HG03039 (cell line): ENCODE measurements around the gene CADM1.

Experiments used
- ATAC-seq: cut with Tn5 transposase; IDR thresholded peaks from one replicate; pipeline ENCODE4 v1.9.1; 2021; ENCODE audit warnings: mild to moderate bottlenecking, moderate library complexity; ENCODE audit not compliant: unreplicated experiment

The CADM1 gene

GRCh38 chr11:115191761-115192160 is 312.5 kb downstream of the CADM1 start:
- ATAC-seq, result no peak

- no peak for ATAC-seq
Measured at GRCh38 chr11:115190196-115190595, 314.0 kb downstream of the CADM1 start.

GRCh38 chr11:115188898-115189278 is 315.3 kb downstream of the CADM1 start:
- no peak for ATAC-seq

- ATAC-seq, result no peak
Measured at GRCh38 chr11:115188188-115188897, 315.9 kb downstream of the CADM1 start.

GRCh38 chr11:115185931-115186330 is 318.3 kb downstream of the CADM1 start:
- ATAC-seq, result no peak

- ATAC-seq, result no peak
Measured at GRCh38 chr11:115185507-115185906, 318.7 kb downstream of the CADM1 start.

- no peak for ATAC-seq
Measured at GRCh38 chr11:115184901-115185300, 319.3 kb downstream of the CADM1 start.

- no peak for ATAC-seq
Measured at GRCh38 chr11:115183830-115184229, 320.4 kb downstream of the CADM1 start.

- no peak for ATAC-seq
Measured at GRCh38 chr11:115183136-115183535, 321.1 kb downstream of the CADM1 start.

- no peak for ATAC-seq
Measured at GRCh38 chr11:115182282-115182955, 321.8 kb downstream of the CADM1 start.

- no peak for ATAC-seq
Measured at GRCh38 chr11:115181538-115181937, 322.7 kb downstream of the CADM1 start.

- no peak for ATAC-seq
Measured at GRCh38 chr11:115180272-115180671, 323.9 kb downstream of the CADM1 start.

- no peak for ATAC-seq
Measured at GRCh38 chr11:115179636-115180035, 324.6 kb downstream of the CADM1 start.

- ATAC-seq, result no peak
Measured at GRCh38 chr11:115178705-115179104, 325.5 kb downstream of the CADM1 start.

GRCh38 chr11:115173136-115173535 is 331.1 kb downstream of the CADM1 start:
- no peak for ATAC-seq

- no peak for ATAC-seq
Measured at GRCh38 chr11:115170133-115170815, 333.9 kb downstream of the CADM1 start.

- ATAC-seq, result no peak
Measured at GRCh38 chr11:115169251-115169650, 335.0 kb downstream of the CADM1 start.

GRCh38 chr11:115168686-115169085 is 335.5 kb downstream of the CADM1 start:
- ATAC-seq, result no peak

- ATAC-seq, result no peak
Measured at GRCh38 chr11:115168229-115168671, 336.0 kb downstream of the CADM1 start.

- no peak for ATAC-seq
Measured at GRCh38 chr11:115167456-115167855, 336.8 kb downstream of the CADM1 start.

- no peak for ATAC-seq
Measured at GRCh38 chr11:115166820-115167219, 337.4 kb downstream of the CADM1 start.

GRCh38 chr11:115164774-115165173 is 339.4 kb downstream of the CADM1 start:
- ATAC-seq, result no peak
